GM23338 (cell line): Measurements from ENCODE around the gene CD1C. TPM values are rescaled to one million over a fixed set of nuclear protein-coding genes. Genes with fewer than 3 reads are reported as not detected.

Experiments
- ATAC-seq: fragments of 200-7000 bp; cut with Tn5 transposase; 3 replicates; pipeline ENCODE4 v1.9.1; 2020
- DNase-seq: peaks from one replicate; pipeline ENCODE4 v3.0.0-alpha.2; 2015; ENCODE audit warnings: low spot score
- H2AFZ ChIP-seq: fragments of 200-600 bp; sonication (generic); 2 replicates; pipeline ENCODE4 v1.8.0; 2016; ENCODE audit warnings: antibody characterized with exemption, mild to moderate bottlenecking, moderate library complexity
- H3F3A ChIP-seq: fragments of 200-600 bp; sonication (generic); replicated peaks from 2 replicates; pipeline ENCODE4 v1.8.0; 2017; ENCODE audit warnings: antibody characterized with exemption, mixed run types, low read depth
- H3K27ac ChIP-seq: fragments of 200-600 bp; sonication (generic); 2 replicates; pipeline ENCODE4 v1.6.1; 2016; ENCODE audit warnings: low read depth
- H3K27me3 ChIP-seq: fragments of 200-600 bp; sonication (generic); 2 replicates; pipeline ENCODE4 v1.8.0; 2016; ENCODE audit warnings: mild to moderate bottlenecking, mixed run types, moderate library complexity; ENCODE audit not compliant: insufficient read depth
- H3K36me3 ChIP-seq: fragments of 200-600 bp; sonication (generic); 2 replicates; pipeline ENCODE4 v1.8.0; 2016; ENCODE audit warnings: mild to moderate bottlenecking; ENCODE audit not compliant: insufficient read depth
- H3K4me1 ChIP-seq: fragments of 200-600 bp; sonication (generic); 2 replicates; pipeline ENCODE4 v1.8.0; 2016; ENCODE audit warnings: mild to moderate bottlenecking, moderate library complexity; ENCODE audit not compliant: insufficient read depth
- H3K4me2 ChIP-seq: fragments of 200-600 bp; sonication (generic); 2 replicates; pipeline ENCODE4 v1.7.1; 2017; ENCODE audit warnings: mixed run types
- H3K4me3 ChIP-seq: fragments of 200-600 bp; sonication (generic); 2 replicates; pipeline ENCODE4 v1.6.1; 2016; ENCODE audit warnings: mixed run types
- H3K79me2 ChIP-seq: fragments of 200-600 bp; sonication (generic); replicated peaks from 2 replicates; pipeline ENCODE4 v1.8.0; 2017; ENCODE audit warnings: mild to moderate bottlenecking; ENCODE audit not compliant: insufficient read depth
- H3K9me2 ChIP-seq: fragments of 200-600 bp; sonication (generic); 2 replicates; pipeline ENCODE4 v1.8.0; 2017; ENCODE audit not compliant: insufficient read depth
- H4K20me1 ChIP-seq: fragments of 200-600 bp; sonication (generic); replicated peaks from 2 replicates; pipeline ENCODE4 v1.8.0; 2017; ENCODE audit warnings: mild to moderate bottlenecking; ENCODE audit not compliant: insufficient read depth
- H3K27ac Mint-ChIP-seq: 2 replicates; pipeline ENCODE4 v1.8.0; 2020; ENCODE audit warnings: inconsistent platforms, mild to moderate bottlenecking, moderate library complexity, mixed read lengths
- H3K27me3 Mint-ChIP-seq: 3 replicates; pipeline ENCODE4 v1.8.0; 2022; ENCODE audit warnings: low read depth, mild to moderate bottlenecking, moderate library complexity, mixed read lengths, inconsistent platforms; ENCODE audit not compliant: insufficient read depth, poor library complexity
- H3K36me3 Mint-ChIP-seq: 3 replicates; pipeline ENCODE4 v1.8.0; 2021; ENCODE audit warnings: low read depth, mild to moderate bottlenecking, inconsistent platforms, moderate library complexity, mixed read lengths
- H3K4me1 Mint-ChIP-seq: 3 replicates; pipeline ENCODE4 v1.8.0; 2020; ENCODE audit warnings: mild to moderate bottlenecking, inconsistent platforms, mixed read lengths
- H3K4me3 Mint-ChIP-seq: 3 replicates; pipeline ENCODE4 v1.8.0; 2021; ENCODE audit warnings: moderate library complexity, mild to moderate bottlenecking, inconsistent platforms, mixed read lengths
- H3K9me3 Mint-ChIP-seq: 3 replicates; pipeline ENCODE4 v1.8.0; 2020; ENCODE audit warnings: moderate library complexity, mild to moderate bottlenecking, inconsistent platforms, mixed read lengths
- CREB1 ChIP-seq: fragments of 250-450 bp; sonication (Bioruptor Pico); IDR thresholded peaks from 2 replicates; pipeline ENCODE4 v1.5.0; 2020; ENCODE audit warnings: low read depth, mild to moderate bottlenecking, moderate library complexity
- CTCF ChIP-seq, 2 experiments: fragments of 200-600 bp in 1 of 2; sonication (generic) in 1 of 2; conservative IDR thresholded peaks; 2 replicates each; pipeline versions ENCODE4 v1.5.1 to v1.6.1; 2016 to 2017; ENCODE audit warnings: antibody characterized with exemption in 2 of 2, low read depth in 2 of 2, mild to moderate bottlenecking in 2 of 2, moderate library complexity in 1 of 2
- ETS1 ChIP-seq: IDR thresholded peaks from 2 replicates; pipeline ENCODE4 v1.6.1; 2016; ENCODE audit warnings: antibody characterized with exemption
- JUNB ChIP-seq: IDR thresholded peaks from one replicate; pipeline ENCODE4 v1.6.1; 2016; ENCODE audit warnings: antibody characterized with exemption; ENCODE audit not compliant: unreplicated experiment
- POLR2AphosphoS5 ChIP-seq: IDR thresholded peaks from 2 replicates; pipeline ENCODE4 v1.6.1; 2016; ENCODE audit warnings: antibody characterized with exemption, low read depth
- ZNF462 ChIP-seq: fragments of 250-450 bp; sonication (Bioruptor Pico); IDR thresholded peaks from 2 replicates; pipeline ENCODE4 v1.5.0; 2020; ENCODE audit warnings: mild to moderate bottlenecking, moderate library complexity
- long read RNA-seq: library from polyadenylated mRNA; unstranded; transcript quantifications from one replicate; pipeline ENCODE4 v2.0.0, GENCODE V29; 2020; ENCODE audit not compliant: unreplicated experiment
- polyA plus RNA-seq: library from polyadenylated mRNA; unstranded; fragments of >200 nt; fragmentation: Nextera tagmentation; extraction: Ambion mirVana; gene quantifications from 2 replicates; pipeline ENCODE4 v1.2.1, GENCODE V29; 2016
- total RNA-seq: library from RNA; depleted of rRNA; stranded (reverse); fragments of >200 nt; shearing (Covaris generic); gene quantifications from 2 replicates; pipeline ENCODE4 v1.2.3, GENCODE V29; 2014; rRNA removed

CD1C gene
- total RNA-seq: 0.16 TPM in 1 of 2 replicates, not detected in the other
- polyA plus RNA-seq: 0.30 TPM in 1 of 2 replicates, not detected in the other
- long read RNA-seq: 0 reads

- no peak within 1 kb of the TSS for H3K27ac Mint-ChIP-seq
- H2AFZ ChIP-seq: peak within 1 kb of the TSS; percentile 72
- H3K79me2 ChIP-seq: no peaks in the 10 kb centered on the region
Measured at GRCh38 chr1:158289811-158290210, at the start of gene CD1C. CD1C (plus strand) TSS chr1:158289923; CDS start chr1:158290065, 142 bp downstream.

More at GRCh38 chr1:158289811-158290210, at the start of gene CD1C:
- H3K4me3 Mint-ChIP-seq: no peak within 1 kb of the TSS
- DNase-seq (no peak), ATAC-seq (no peak)
- Histone ChIP-seq H3K36me3 (no peaks in the 10 kb centered on the region), H3K4me1 (no peaks in the 10 kb centered on the region), H3K27me3 (no peaks in the 10 kb centered on the region), H3K4me3 (no peak within 1 kb of the TSS), H3K27ac (no peak within 1 kb of the TSS), H4K20me1 (no peaks in the 10 kb centered on the region), H3F3A (no peaks in the 10 kb centered on the region), H3K9me2 (peaks cover 6% of the 10 kb centered on the region; the same call in 1 of the 2 replicates), H3K4me2 (no peak within 1 kb of the TSS)
- H3K36me3 Mint-ChIP-seq: no peaks in the 10 kb centered on the region
- H3K4me1 Mint-ChIP-seq: no peaks in the 10 kb centered on the region
- no peaks in the 10 kb centered on the region for H3K9me3 Mint-ChIP-seq
- TF ChIP-seq JUNB (no peak), ETS1 (no peak), CTCF (conservative IDR thresholded peaks at IDR 0.05; ENCODE audit: low read depth in 2 of 2) (no peak), CREB1 (CRISPR knock-in tag) (no peak), ZNF462 (CRISPR knock-in tag) (no peak), POLR2AphosphoS5 (no peak)
- H3K27me3 Mint-ChIP-seq: no peaks in the 10 kb centered on the region
